Keratinocyte (primary cell): Measurements from ENCODE around the gene MAP3K5.

Source experiments
- EZH2 ChIP-seq: IDR thresholded peaks from one replicate; pipeline ENCODE4 v1.6.1; 2012; ENCODE audit warnings: inconsistent platforms, mild to moderate bottlenecking, low read length, moderate library complexity
- TF ChIP-seq, protein P1 (sequence below), 3 experiments: IDR thresholded peaks in 1 of 3; conservative IDR thresholded peaks in 1 of 3; optimal IDR thresholded peaks in 1 of 3; 2 replicates in 2 of 3; 3 replicates in 1 of 3; pipeline versions ENCODE3 to v1.5.1; 2011; ENCODE audit warnings: low read length in 3 of 3, mild to moderate bottlenecking in 3 of 3, moderate library complexity in 2 of 3, control low read depth in 1 of 3, inconsistent platforms in 1 of 3; ENCODE audit not compliant: insufficient read depth in 2 of 3; ENCODE audit errors: extremely low read depth in 1 of 3

DNA sequence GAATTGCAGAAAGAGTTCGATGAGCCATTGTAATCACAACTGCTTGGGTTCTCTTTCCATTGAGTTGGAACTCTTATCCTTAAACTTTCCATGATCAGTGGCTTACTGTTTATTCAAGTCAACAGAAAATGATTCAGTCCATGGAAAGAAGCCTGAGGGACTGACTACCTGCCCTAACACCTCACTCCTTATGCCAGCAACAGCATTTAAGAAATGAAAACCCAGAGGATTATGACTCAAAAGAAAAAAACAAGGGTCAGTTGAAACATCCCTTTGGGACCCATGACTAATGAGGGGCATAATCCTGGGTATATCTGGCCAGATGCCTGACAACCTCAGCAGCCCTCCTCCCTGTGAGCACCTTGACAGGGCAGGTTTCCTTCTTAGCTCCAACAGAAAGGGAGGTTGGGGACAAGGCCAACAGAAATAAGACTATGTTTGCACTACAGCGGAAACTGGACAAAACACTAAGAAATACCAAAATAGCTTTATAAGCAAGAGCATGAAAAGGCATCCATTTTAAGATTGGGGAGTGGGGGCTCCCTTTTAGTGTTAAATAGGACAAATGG lies 106.7 kb downstream of the MAP3K5 start:
- TF ChIP-seq, protein P1, sequence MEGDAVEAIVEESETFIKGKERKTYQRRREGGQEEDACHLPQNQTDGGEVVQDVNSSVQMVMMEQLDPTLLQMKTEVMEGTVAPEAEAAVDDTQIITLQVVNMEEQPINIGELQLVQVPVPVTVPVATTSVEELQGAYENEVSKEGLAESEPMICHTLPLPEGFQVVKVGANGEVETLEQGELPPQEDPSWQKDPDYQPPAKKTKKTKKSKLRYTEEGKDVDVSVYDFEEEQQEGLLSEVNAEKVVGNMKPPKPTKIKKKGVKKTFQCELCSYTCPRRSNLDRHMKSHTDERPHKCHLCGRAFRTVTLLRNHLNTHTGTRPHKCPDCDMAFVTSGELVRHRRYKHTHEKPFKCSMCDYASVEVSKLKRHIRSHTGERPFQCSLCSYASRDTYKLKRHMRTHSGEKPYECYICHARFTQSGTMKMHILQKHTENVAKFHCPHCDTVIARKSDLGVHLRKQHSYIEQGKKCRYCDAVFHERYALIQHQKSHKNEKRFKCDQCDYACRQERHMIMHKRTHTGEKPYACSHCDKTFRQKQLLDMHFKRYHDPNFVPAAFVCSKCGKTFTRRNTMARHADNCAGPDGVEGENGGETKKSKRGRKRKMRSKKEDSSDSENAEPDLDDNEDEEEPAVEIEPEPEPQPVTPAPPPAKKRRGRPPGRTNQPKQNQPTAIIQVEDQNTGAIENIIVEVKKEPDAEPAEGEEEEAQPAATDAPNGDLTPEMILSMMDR (optimal IDR thresholded peaks at IDR 0.05 in 1 of 3, IDR thresholded peaks at IDR 0.05 in 1 of 3, conservative IDR thresholded peaks at IDR 0.05 in 1 of 3; ENCODE audit: extremely low read depth in 1 of 3, insufficient read depth in 2 of 3, low read length in 3 of 3): no peak
- TF ChIP-seq EZH2: no peak
